ENCODE measurements around the gene CLDN9. TPM values are rescaled to one million over a fixed set of nuclear protein-coding genes. Genes with fewer than 3 reads are reported as not detected.

CLDN9 gene
- total RNA-seq, 1 experiment from 2014 or later = 1.3 TPM

- no peak overlapping the region for H3K9ac ChIP-seq (ENCODE audit: extremely low read depth, insufficient read length, low read length)
- no peak overlapping the region for H2BK12ac ChIP-seq (ENCODE audit: insufficient read length, low read depth, low read length)
- H3K27me3 Mint-ChIP-seq (ENCODE audit: low read depth) = peaks cover 6% of the 10 kb centered on the region
- no peak overlapping the region for H2BK20ac ChIP-seq (ENCODE audit: low read depth, low read length, poor library complexity, severe bottlenecking)
- H3K27ac ChIP-seq (ENCODE audit: insufficient read length, low read depth, low read length) = no peak overlapping the region
- H3K23ac ChIP-seq (ENCODE audit: insufficient read length, low read depth, low read length) = no peak overlapping the region
- peaks cover 13 to 41% (median 37%) of the 10 kb centered on the region in 3 experiments for H3K36me3 Mint-ChIP-seq (ENCODE audit: insufficient read depth in 1 of 3, low read depth in 3 of 3)
- no peak overlapping the region for H2BK5ac ChIP-seq (ENCODE audit: insufficient read length, low read length)
- peaks cover 3% of the 10 kb centered on the region for H4K20me1 ChIP-seq (ENCODE audit: control insufficient read depth, insufficient read depth, insufficient read length)
- H3K18ac ChIP-seq (ENCODE audit: insufficient read length, low read depth, low read length) = no peak overlapping the region
- H4K8ac ChIP-seq (replicated peaks; ENCODE audit: insufficient read length, low read depth, low read length) = no peak overlapping the region
- DNase-seq = no peak
- no peak overlapping the region for H2AFZ ChIP-seq (ENCODE audit: low read length)
- H2AK5ac ChIP-seq (ENCODE audit: insufficient read length, low read length) = no peak overlapping the region
- H3K4me2 ChIP-seq (ENCODE audit: insufficient read depth, insufficient read length, low read length) = no peak overlapping the region
- no peak overlapping the region for H3K14ac ChIP-seq (ENCODE audit: insufficient read depth, low read length)
- H3T11ph ChIP-seq (ENCODE audit: low read length) = no peak overlapping the region
- WGBS (ENCODE audit: extremely low coverage, insufficient read length, low lambda C conversion rate) = no CpG with 5 or more reads among the region's 8 CpGs
- peak overlapping the region in 1 of 2 experiments; percentile 51; a peak in 1 of 5 replicates for H3K4me3 Mint-ChIP-seq
- no peaks in the 10 kb centered on the region for H3K9me3 ChIP-seq (ENCODE audit: control insufficient read depth, low read depth, low read length)
- H3K9me3 Mint-ChIP-seq = no peaks in the 10 kb centered on the region
- H4K5ac ChIP-seq (ENCODE audit: insufficient read length, low read depth, low read length) = no peak overlapping the region
- H3K23me2 ChIP-seq (ENCODE audit: insufficient read length, low read depth, low read length, poor library complexity, severe bottlenecking) = peaks cover 10% of the 10 kb centered on the region
- no peak overlapping the region for H3K56ac ChIP-seq (ENCODE audit: insufficient read length, low read depth, low read length)
- no peaks in the 10 kb centered on the region for H3K27me3 ChIP-seq (ENCODE audit: insufficient read depth, low read length)
- H3K4me1 ChIP-seq (ENCODE audit: insufficient read depth, low read length) = no peaks in the 10 kb centered on the region; the same call in 1 of the 2 replicates
- no peak overlapping the region for H2BK120ac ChIP-seq (ENCODE audit: low read depth, low read length, poor library complexity, severe bottlenecking)
- H3K27ac Mint-ChIP-seq = no peak overlapping the region
- no peak for TF ChIP-seq CTCF (conservative IDR thresholded peaks at IDR 0.05)
- H3K4me1 Mint-ChIP-seq = peaks cover 17 to 46% of the 10 kb centered on the region in 2 experiments
- no peak overlapping the region for H3K4ac ChIP-seq (ENCODE audit: low read depth, low read length)
- H3K79me2 ChIP-seq (ENCODE audit: insufficient read depth, low read length) = no peaks in the 10 kb centered on the region
- no peak overlapping the region for H4K91ac ChIP-seq (ENCODE audit: insufficient read length, low read depth, low read length)
- H3K79me1 ChIP-seq (ENCODE audit: insufficient read depth, low read depth, low read length, poor library complexity, severe bottlenecking) = no peaks in the 10 kb centered on the region
- H2BK15ac ChIP-seq (ENCODE audit: low read depth, low read length) = no peak overlapping the region
These were observed 14.7 kb downstream of the CLDN9 start for GRCh38 chr16:3027489-3027795.
